Measurements from ENCODE around the gene FSIP1. TPM values are rescaled to one million over a fixed set of nuclear protein-coding genes. Genes with fewer than 3 reads are reported as not detected.
A peak's percentile ranks its signal among the peaks of the same experiment; 100 is the strongest.

The FSIP1 gene
- total RNA-seq, 1 experiment from 2014 or later = 1.1 TPM

DNA sequence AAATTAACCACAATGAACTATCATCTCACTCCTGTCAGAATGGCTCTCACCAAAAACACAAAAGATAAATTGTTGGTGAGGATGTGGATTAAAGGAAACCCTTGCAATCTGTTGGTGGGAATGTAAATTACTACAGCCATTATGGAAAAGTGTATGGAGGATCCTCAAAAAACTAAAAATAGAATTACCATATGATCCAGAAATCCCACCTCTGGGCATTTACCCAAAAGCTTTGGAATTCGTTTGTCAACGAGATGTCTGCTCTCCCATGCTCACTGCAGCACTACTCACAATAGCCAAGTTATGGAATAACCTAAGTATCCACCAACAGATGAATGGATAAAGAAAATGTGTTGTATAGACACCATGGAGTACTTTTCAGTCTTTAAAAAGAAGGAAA, 21.6 kb downstream of the FSIP1 start:
- DNase-seq (ENCODE audit: low read depth) = no peak

DNA sequence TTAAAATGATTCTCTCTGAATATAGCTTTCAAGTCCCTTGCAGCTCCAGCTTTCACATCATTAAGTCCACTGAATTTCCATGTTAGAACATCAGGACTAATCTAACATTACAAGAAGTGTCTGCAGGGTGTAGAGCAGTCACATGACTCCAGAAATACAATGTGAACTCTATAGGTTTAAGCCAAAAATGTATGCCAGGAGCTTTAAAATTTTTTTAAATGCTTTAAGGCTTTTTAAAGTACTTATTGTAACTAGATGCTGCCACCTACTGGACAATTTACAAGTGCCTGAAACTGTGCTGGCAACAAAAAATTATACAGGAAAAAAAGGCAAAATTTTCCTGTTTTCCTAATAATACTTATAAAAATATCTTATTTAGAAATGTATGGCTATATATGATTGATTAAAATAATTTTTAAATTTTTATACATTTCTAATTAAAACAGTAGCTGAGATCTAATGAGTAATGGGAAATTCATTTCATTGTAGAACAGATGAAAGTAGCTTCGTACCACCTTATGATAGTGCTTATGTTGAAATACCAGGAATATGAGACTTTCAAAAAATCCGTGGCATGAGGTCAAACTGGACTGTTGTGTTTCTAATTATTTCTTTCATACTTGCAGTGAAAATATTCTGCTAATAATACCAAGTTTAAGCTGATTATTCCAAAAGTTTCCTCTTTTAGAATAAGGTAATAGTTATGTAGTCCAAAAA, 25.7 kb downstream of the FSIP1 start:
- peak; percentile 60 for DNase-seq (ENCODE audit: low read depth)

DNA sequence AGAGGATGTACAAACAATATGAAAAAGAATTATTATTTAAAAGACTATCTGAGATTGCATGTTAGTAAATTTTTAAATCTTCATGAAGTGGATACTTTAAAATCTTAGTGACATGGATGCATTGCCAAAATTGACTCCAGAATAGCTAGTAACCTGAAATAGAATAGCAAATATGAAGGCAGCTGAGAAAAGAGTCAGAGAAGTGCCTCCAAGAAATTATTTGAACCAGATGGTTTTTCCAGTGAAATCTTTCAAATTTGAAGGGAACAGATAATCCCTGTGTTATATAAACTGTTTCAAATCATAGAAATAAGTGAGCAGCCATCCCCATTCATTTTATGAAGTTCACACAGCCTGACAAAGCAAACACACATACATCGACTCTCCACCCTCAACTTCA, 29.6 kb downstream of the FSIP1 start:
- DNase-seq (ENCODE audit: low read depth) = no peak

DNA sequence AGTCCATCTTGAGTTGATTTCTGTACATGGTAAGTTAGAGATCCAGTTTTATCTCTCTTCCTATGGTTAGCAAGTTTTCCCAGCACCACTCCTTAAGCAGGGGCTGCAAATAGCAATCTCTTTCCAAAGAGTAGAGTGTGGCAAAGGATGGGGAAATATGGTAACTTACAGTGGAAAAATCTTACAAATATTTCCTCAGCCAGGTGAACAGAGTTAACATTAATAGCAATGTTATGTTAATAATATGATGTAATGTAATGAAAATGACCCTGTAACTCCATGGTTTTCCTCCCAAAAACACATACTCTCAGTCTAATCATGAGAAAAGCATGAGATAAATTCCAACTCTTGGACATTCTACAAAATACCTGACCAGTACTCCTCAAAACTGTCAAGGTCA, 30.4 kb downstream of the FSIP1 start:
- no peak for DNase-seq (ENCODE audit: low read depth)

DNA sequence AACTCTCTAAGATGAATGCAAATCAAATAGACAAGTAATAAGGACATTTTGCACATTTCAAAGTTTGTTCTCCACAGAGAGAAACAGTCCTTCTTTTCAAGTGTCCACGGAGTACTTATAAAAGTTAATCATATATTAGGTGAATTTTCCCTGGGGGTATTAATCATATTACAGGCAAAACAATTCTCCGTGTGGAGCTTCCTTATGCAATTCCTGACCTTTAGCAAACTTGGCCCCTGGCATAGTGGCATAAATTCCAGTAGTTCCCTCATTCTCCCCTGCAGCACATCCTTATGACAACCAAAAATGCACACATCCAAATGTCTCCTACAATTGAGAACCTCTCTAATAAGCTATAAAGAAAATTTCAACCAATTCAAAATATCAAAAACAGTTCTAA, 34.4 kb downstream of the FSIP1 start:
- DNase-seq (ENCODE audit: low read depth) = no peak

DNA sequence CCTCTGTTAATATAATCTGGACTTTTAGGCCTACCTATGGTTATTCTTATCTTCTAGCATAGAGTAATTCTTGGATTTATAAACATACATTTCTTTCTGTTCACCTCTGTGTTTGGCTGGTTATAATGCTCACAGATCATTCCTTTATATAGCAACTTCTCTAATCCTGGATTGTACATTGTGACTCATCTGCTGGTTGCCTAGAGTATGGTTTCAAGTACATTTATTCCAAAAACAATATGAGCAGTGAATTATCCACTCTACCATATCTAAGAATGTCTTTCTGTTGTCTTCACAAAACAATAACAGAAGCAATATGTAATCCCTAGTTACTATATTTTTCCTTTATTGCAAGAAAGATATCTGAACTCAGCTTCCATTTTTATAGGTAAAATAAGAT, 35.3 kb downstream of the FSIP1 start:
- peak; percentile 67 for DNase-seq (ENCODE audit: low read depth)

DNA sequence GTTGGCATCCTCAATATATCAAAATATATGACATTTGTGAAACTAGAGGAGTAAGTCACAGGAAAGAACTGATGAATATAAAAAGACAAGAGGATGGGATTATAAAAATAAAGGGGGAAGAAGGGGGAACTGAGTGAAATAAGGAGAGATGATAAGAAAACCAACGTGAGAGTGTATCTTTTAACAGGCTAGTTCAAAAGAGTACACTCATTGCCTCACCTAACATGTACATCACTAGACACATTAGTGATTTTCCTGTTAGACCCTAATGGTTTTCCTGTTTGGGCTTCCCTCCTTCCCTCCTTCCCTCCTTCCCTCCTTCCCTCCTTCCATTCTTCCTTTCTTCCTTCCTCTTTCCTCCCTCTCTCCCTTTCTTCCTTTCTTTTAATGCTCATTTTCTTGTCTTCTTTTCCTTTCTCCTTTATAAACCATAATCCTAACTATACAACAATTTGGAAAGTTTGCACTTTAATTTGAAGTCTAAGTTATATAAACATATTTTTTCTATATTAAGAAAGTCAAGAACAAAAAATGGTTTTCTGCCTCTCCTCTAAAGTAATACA, 35.8 kb downstream of the FSIP1 start:
- DNase-seq (ENCODE audit: low read depth) = no peak

DNA sequence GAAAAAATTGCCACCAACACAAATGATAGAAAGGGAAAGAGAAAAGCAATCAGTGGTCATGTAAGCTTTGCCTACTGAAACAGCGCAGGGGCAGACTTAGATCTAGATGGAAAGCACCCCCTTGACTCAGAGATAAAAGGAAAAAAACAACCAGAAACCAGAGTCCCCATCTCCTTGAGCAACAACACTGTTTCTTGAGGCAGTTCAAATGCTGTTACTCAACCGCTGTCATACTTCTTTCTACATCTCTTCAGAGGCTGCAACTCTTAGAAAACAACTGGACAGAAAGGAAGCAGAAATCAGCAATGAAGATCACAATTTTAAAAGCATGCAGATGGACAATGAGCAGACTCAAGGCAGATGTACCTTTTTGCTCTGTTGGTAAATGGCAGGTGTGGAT, 36.5 kb downstream of the FSIP1 start:
- DNase-seq (ENCODE audit: low read depth) = peak; percentile 15

DNA sequence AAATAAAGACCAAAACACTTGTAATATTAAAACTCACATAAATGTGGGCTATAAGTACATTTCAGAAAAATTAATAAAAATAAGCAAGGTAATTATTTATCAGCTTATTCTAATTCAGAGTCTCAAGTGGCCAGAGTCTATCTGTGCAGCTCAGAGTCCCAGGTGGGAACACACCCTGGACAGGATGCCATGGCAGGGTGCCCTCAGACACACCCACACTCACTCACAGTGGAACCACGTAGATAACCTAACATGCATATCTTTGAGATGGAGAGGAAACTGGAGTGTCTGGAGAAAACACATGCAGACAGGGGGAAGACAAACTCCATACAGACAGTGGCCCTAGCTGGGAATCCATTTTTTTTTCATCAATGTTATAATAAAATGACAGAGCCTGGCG, 37.2 kb downstream of the FSIP1 start:
- DNase-seq (ENCODE audit: low read depth) = no peak

DNA sequence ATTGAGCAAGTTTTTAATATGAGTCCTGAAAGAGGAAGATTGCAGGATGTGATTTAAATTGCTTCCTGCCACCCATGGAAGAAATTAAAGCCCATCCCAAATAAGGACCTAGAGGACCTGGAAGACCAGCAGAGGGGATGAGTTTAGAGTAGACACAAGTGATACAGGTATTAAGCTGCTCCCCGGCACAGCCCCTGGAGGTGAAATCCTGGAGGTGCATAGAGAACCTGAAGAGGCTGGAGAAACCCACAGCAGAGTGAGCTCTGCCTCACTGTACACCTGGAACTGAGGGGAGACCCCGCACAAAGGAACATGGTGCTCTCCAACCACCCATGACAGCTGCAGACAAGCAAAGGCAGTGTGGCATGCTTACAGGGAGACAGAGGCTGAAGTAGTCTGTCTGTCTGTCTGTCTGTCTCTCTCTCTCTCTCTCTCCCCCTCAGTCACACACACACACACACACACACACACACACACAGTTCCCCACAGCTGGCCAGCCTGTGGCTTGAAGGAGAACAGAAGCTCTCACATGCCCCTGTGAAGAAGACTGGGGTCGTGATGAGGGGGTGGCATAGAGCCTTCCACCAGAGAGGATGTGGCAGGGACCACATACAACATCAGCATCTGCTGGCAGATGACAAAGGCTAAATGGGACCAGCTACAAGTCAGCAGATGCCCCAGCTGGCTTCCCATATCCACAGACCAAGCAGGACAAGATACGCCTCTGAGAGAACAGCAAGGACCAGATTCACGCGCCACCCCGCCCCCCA, 38.1 kb downstream of the FSIP1 start:
- no peak for DNase-seq (ENCODE audit: low read depth)

DNA sequence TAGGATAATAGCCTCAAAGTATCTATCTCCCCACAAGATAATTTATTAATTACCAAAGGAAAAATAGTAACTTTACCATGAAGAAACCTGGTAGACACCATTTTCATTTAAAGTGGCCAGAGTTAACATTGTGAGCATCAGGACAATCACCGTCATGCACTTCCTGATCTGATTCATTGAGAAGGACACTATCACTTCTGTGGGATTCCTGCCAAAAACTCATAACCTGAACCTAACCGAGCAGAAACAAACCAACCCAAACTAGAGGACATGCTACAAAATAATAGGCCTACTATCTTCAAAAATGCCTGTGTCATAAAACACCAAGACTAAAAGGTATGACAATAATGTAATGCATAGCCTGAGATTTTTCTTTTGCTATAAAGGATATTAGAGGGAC, 39.0 kb downstream of the FSIP1 start:
- no peak for DNase-seq (ENCODE audit: low read depth)

DNA sequence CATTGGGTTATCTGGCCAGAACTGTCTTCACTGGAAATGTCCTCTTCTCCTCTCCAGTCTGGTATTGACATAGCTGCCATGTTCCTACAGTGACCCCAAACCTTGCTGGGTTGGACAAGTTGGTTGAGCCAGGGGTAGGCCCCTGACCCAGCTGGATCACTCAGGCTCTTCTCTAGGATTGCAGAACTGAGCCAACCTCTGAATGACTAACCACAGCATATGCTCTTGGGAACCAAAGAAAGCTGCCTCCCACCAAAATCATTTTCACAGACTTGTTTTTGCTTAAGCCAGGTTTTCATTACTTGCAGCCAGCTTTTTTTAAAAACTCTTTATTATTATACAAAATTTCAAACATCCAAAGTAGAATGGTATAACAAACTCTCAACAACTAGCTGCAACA, 41.4 kb downstream of the FSIP1 start:
- DNase-seq (ENCODE audit: low read depth) = peak; percentile 37

DNA sequence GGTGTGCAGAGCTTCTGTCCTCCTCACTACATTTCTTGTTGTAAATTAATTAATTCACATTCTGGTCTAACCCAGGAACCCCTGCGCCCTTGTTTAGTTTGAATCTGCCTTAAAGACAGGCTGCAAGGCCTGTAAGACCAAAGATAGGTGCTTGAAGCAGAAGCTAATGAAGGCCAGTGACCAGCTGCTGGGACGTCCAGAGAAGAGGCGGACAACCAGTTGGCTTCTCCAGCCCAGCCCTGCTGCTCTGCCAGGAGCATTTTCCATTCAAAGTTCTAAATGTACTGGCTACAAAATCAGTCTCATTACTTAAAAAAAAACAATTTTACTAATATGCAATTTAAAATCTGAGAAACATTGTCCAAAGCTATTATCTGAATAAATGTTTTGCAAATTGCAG, 43.6 kb downstream of the FSIP1 start:
- no peak for DNase-seq (ENCODE audit: low read depth)

DNA sequence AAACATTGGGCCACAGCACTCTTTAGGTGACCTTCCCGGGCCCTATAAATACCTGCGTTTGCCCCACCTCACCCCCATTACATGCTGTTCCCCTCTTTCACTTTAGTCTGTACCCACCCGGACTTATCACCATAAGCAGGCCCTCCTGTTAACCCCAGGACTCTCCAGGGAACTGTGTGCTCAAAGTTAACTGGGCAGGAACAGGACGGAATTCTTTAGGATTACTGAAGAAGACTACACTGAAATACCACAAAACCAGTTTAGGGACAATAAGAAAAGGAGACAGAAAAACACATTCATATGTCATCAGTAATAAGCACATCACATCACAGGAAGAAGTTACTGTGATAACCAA, 45.5 kb downstream of the FSIP1 start:
- DNase-seq (ENCODE audit: low read depth) = no peak

DNA sequence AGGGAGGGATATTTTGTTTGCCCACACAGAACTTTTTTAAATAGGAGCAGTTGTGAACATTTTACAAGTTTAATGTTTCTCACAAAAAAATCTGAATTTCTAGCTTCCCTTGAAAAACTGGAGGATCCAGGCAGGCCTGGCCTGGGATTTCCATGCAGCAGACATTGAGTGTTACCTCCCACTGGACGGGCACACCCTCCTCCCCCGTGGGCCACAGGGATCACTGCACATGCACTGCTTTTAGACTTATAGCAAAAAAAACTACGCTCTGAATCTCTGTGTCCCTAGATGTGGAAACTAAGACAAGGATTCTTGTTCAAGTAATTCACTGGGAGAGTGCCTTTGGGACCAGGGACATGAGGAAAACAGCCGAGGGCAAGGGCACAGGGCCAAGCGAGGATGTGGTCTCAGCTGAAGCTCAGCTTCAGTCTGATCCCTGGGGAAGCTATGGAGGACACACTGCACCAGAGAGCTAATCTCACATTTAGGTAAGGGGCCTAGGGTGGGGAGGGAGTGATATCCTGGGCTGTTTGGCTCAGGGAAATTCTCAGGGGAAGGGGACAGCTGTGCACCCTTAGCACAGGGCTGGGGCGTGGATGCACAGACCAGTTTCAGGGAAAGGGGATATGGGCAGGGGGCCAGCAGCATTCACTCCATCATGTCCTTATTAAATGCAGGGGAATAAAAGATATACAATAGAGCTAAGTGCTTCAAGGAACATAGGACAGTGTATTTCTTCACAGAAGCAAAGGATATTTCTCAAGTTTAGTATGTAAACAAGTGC, 46.0 kb downstream of the FSIP1 start:
- DNase-seq (ENCODE audit: low read depth) = no peak

DNA sequence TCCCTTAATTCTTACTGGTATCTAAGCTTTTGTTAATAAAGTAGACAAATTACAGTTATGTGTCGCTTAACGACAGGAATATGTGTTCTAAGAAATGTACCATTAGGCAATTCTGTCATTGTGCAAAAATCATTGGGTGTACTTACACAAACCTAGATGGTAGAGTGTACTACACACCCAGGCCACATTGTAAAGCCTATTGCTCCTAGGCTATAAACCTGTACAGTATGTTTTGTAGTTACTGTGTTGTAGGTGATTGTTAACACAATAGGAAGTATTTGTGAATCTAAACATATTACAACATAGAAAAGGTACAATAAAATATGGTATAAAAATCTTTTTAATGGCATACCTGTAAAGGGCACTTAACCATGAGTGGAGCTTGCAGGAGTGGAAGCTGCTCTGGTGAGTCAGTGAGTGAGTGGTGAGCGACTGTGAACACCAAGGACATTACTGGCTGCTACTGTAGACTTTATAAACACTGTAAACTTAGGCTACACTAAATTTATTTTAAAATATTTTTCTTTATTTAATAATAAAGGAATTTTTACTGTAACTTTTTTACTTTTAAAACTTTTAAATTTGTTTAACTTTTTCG, 47.4 kb downstream of the FSIP1 start:
- DNase-seq (ENCODE audit: low read depth) = no peak

DNA sequence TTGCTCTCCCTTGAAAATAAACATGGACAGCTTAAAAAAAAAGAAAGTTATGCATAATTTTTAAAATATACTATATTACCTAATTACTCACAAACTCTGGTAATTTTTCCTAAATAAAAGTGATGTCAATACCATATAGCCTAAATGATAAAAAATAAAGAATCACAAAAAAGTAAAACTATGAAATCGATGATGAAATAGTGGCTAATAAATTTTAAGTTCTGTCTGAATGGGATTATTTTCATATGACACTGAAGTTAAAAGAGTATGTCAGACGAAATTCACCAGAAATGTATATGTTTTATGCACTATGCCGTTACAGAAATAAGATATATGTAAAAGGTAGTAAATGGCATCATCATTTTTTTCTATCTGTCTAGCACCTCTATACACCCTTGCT, 51.4 kb downstream of the FSIP1 start:
- DNase-seq (ENCODE audit: low read depth) = no peak

DNA sequence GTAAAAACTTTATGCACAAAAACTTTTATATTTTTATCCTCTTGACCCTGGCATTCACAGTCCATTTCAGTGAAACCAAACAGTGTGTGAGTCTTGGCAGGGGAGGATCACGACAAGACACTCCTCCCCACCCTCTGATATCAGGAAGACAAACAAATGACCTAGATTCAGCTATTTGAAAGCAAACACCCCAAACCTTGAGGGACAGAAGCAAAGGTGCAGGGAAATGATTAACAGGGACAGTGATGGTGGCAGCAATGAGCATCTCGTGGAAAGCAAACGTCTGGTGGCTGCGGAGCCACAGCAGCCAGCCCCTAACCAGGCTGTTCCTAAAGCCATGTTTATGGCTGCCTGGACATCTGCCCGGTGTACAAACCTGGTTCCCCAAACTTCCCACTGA, 52.1 kb downstream of the FSIP1 start:
- no peak for DNase-seq (ENCODE audit: low read depth)

DNA sequence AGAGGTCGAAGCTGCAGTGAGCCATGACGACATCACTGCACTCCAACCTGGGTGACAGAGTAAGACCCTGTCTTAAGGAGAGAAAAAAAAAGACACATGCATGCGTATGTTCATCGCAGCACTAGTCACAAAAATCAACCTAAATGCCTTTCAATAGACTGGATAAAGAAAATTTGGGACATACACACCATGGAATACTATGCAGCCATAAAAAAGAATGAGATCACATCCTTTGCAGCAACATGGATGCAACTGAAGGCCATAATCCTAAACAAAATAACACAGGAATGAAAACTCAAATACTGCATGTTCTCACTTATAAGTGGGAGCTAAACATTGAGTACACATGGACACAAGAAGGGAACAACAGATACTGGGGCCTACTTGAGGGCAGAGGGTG, 53.1 kb downstream of the FSIP1 start:
- no peak for DNase-seq (ENCODE audit: low read depth)

DNA sequence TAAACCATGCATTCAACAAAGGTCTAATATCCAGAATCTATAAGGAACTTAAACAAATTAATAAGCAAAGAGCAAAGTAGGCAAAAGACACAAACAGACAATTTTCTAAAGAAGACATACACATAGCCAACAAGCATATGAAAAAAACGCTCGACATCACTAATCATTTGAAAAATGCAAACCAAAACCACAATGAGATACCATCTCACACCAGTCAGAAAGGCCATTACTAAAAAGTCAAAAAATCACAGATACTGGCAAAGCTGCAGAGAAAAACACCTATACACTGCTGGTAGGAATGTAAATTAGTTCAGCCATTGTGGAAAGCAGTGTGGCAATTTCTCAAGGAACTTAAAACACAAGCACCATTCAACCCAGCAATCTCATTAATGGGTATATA, 53.8 kb downstream of the FSIP1 start:
- DNase-seq (ENCODE audit: low read depth) = peak; percentile 34

DNA sequence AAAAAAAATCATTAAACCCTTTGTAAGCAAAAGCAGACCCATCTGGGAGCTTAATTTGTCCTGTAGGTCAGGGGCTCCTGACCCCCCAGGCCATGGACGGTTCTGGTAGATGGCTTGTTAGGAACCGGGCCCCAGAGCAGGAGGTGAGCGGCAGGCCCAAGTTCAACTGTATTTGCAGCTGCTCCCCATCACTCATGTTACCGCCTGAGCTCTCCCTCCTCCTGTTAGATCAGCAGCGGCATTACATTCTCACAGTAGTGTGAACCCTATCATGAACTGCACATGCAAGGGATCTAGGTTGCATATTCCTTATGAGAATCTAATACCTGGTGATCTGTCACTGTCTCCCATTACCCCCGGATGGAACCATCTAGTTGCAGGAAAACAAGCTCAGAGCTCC, 60.7 kb downstream of the FSIP1 start:
- DNase-seq (ENCODE audit: low read depth) = peak; percentile 74

All from LHCN-M2 (cell line).